ENCODE data around the gene NECAB2.

The NECAB2 gene

GRCh38 chr16:83994087-83994486 is 26.0 kb downstream of the NECAB2 start:
- TF ChIP-seq GLIS3 (CRISPR knock-in tag; IDR thresholded peaks at IDR 0.05) (no peak), CSDC2 (CRISPR knock-in tag; IDR thresholded peaks at IDR 0.05) (no peak), PPARA (CRISPR knock-in tag; IDR thresholded peaks at IDR 0.05; ENCODE audit: borderline replicate concordance) (no peak), OSR1 (CRISPR knock-in tag; IDR thresholded peaks at IDR 0.05) (no peak), ZC3H10 (CRISPR knock-in tag; IDR thresholded peaks at IDR 0.05) (no peak), ZNF8 (CRISPR knock-in tag; IDR thresholded peaks at IDR 0.05) (no peak), ZNF70 (CRISPR knock-in tag; IDR thresholded peaks at IDR 0.05) (no peak), BACH2 (CRISPR knock-in tag; IDR thresholded peaks at IDR 0.05; ENCODE audit: borderline replicate concordance) (no peak), TOX (CRISPR knock-in tag; IDR thresholded peaks at IDR 0.05; ENCODE audit: borderline replicate concordance) (no peak), ZFP30 (CRISPR knock-in tag; IDR thresholded peaks at IDR 0.05) (no peak), RARB (CRISPR knock-in tag; IDR thresholded peaks at IDR 0.05) (no peak), SNAI2 (CRISPR knock-in tag; IDR thresholded peaks at IDR 0.05) (no peak), TCF4 (CRISPR knock-in tag; IDR thresholded peaks at IDR 0.05; ENCODE audit: borderline replicate concordance) (no peak), CSRNP3 (CRISPR knock-in tag; IDR thresholded peaks at IDR 0.05) (no peak), ARNTL (CRISPR knock-in tag; IDR thresholded peaks at IDR 0.05; ENCODE audit: borderline replicate concordance, low read depth) (no peak), ISL1 (CRISPR knock-in tag; IDR thresholded peaks at IDR 0.05) (no peak)
- TF ChIP-seq, protein P1, sequence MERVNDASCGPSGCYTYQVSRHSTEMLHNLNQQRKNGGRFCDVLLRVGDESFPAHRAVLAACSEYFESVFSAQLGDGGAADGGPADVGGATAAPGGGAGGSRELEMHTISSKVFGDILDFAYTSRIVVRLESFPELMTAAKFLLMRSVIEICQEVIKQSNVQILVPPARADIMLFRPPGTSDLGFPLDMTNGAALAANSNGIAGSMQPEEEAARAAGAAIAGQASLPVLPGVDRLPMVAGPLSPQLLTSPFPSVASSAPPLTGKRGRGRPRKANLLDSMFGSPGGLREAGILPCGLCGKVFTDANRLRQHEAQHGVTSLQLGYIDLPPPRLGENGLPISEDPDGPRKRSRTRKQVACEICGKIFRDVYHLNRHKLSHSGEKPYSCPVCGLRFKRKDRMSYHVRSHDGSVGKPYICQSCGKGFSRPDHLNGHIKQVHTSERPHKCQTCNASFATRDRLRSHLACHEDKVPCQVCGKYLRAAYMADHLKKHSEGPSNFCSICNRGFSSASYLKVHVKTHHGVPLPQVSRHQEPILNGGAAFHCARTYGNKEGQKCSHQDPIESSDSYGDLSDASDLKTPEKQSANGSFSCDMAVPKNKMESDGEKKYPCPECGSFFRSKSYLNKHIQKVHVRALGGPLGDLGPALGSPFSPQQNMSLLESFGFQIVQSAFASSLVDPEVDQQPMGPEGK (CRISPR knock-in tag; IDR thresholded peaks at IDR 0.05; ENCODE audit: borderline replicate concordance): no peak
- TF ChIP-seq, protein P2, sequence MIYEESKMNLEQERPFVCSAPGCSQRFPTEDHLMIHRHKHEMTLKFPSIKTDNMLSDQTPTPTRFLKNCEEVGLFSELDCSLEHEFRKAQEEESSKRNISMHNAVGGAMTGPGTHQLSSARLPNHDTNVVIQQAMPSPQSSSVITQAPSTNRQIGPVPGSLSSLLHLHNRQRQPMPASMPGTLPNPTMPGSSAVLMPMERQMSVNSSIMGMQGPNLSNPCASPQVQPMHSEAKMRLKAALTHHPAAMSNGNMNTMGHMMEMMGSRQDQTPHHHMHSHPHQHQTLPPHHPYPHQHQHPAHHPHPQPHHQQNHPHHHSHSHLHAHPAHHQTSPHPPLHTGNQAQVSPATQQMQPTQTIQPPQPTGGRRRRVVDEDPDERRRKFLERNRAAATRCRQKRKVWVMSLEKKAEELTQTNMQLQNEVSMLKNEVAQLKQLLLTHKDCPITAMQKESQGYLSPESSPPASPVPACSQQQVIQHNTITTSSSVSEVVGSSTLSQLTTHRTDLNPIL (CRISPR knock-in tag; IDR thresholded peaks at IDR 0.05; ENCODE audit: low read depth): no peak
- TF ChIP-seq, protein P3, sequence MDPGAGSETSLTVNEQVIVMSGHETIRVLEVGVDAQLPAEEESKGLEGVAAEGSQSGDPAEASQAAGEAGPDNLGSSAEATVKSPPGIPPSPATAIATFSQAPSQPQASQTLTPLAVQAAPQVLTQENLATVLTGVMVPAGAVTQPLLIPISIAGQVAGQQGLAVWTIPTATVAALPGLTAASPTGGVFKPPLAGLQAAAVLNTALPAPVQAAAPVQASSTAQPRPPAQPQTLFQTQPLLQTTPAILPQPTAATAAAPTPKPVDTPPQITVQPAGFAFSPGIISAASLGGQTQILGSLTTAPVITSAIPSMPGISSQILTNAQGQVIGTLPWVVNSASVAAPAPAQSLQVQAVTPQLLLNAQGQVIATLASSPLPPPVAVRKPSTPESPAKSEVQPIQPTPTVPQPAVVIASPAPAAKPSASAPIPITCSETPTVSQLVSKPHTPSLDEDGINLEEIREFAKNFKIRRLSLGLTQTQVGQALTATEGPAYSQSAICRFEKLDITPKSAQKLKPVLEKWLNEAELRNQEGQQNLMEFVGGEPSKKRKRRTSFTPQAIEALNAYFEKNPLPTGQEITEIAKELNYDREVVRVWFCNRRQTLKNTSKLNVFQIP (CRISPR knock-in tag; IDR thresholded peaks at IDR 0.05; ENCODE audit: borderline replicate concordance, low read depth): no peak
- ATAC-seq: no peak

DNA sequence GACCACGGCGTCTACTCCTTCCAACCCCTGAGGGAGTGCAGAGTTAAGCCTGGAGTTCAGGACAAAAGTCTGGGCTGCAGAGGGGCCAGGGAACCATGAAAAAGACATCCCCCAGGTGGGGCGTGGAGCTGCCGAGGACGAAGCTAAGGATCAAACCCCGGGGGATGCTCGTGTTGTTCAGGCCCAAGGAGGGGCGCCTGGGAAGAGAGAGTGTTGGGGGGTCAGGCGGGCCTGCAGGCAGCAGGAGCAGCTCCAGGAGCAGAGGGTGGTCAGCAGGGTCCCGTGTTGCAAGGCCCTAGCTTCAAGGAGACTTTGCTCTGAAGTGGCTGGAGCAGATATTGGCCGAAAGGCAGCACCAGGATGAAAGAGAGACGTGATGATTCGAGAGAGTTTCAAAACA is 26.7 kb downstream of the NECAB2 start:
- TF ChIP-seq, protein P3 (CRISPR knock-in tag; IDR thresholded peaks at IDR 0.05; ENCODE audit: borderline replicate concordance, low read depth): no peak
- TF ChIP-seq TCF4 (CRISPR knock-in tag; IDR thresholded peaks at IDR 0.05; ENCODE audit: borderline replicate concordance): no peak
- no peak for TF ChIP-seq GLIS3 (CRISPR knock-in tag; IDR thresholded peaks at IDR 0.05)
- TF ChIP-seq ZFP30 (CRISPR knock-in tag; IDR thresholded peaks at IDR 0.05): no peak
- no peak for TF ChIP-seq ARNTL (CRISPR knock-in tag; IDR thresholded peaks at IDR 0.05; ENCODE audit: borderline replicate concordance, low read depth)
- no peak for TF ChIP-seq ESRRG (CRISPR knock-in tag; IDR thresholded peaks at IDR 0.05)
- TF ChIP-seq, protein P2 (CRISPR knock-in tag; IDR thresholded peaks at IDR 0.05; ENCODE audit: low read depth): no peak
- no peak for TF ChIP-seq TOX (CRISPR knock-in tag; IDR thresholded peaks at IDR 0.05; ENCODE audit: borderline replicate concordance)
- TF ChIP-seq BACH2 (CRISPR knock-in tag; IDR thresholded peaks at IDR 0.05; ENCODE audit: borderline replicate concordance): no peak
- TF ChIP-seq RARB (CRISPR knock-in tag; IDR thresholded peaks at IDR 0.05): no peak
- no peak for TF ChIP-seq OSR1 (CRISPR knock-in tag; IDR thresholded peaks at IDR 0.05)
- TF ChIP-seq ZC3H10 (CRISPR knock-in tag; IDR thresholded peaks at IDR 0.05): no peak
- TF ChIP-seq TSHZ2 (CRISPR knock-in tag; IDR thresholded peaks at IDR 0.05): no peak
- TF ChIP-seq, protein P1 (CRISPR knock-in tag; IDR thresholded peaks at IDR 0.05; ENCODE audit: borderline replicate concordance): no peak
- no peak for ATAC-seq
